Measurements from ENCODE around the gene CYLD. TPM values are rescaled to one million over a fixed set of nuclear protein-coding genes. Genes with fewer than 3 reads are reported as not detected.

Gene CYLD
- total and polyA plus RNA-seq, 2 donors (not counting 1 experiment from before 2014, with no cell fraction given) = 30.0 to 160 TPM

DNA sequence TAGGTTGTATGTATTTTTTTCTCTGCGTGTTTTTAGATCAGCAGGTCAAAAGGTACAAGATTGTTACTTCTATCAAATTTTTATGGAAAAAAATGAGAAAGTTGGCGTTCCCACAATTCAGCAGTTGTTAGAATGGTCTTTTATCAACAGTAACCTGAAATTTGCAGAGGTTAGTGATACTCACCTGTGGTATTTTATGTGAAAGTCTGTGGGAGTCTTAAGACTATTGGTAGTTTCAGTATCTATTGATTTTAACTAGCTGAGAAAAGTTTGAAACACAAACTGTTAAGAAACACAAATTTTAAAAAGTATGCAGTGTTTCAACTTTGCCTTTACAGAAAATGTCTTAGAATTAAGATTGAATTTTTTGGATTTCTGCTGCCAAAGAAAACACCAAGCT, 49.6 kb downstream of the CYLD start:
- Histone ChIP-seq H4K20me1 (ENCODE audit: control insufficient read depth, insufficient read depth, low read length, poor library complexity, severe bottlenecking) (no peaks in the 10 kb centered on the region), H3K4me3 (ENCODE audit: control extremely low read depth in 1 of 5, extremely low read depth in 1 of 5, insufficient read depth in 1 of 5, low read depth in 2 of 5, low read length in 4 of 5) (no peak overlapping the region), H3K4me1 (ENCODE audit: control insufficient read depth in 2 of 2, insufficient read depth in 2 of 2, low read length in 2 of 2) (no peaks in the 10 kb centered on the region), H3K27me3 (replicated peaks in 1 of 4; ENCODE audit: control extremely low read depth in 1 of 4, control insufficient read depth in 3 of 4, insufficient read depth in 4 of 4, low read length in 3 of 4) (no peaks in the 10 kb centered on the region), H3K36me3 (replicated peaks in 1 of 2; ENCODE audit: control extremely low read depth in 1 of 2, control insufficient read depth in 1 of 2, extremely low read depth in 1 of 2, insufficient read depth in 2 of 2, low read length in 1 of 2) (peaks cover 23 to 66% of the 10 kb centered on the region in 2 experiments), H3K79me2 (ENCODE audit: control insufficient read depth, insufficient read depth, low read length) (no peaks in the 10 kb centered on the region), H3K9me3 (ENCODE audit: control extremely low read depth in 1 of 3, control insufficient read depth in 2 of 3, insufficient read depth in 1 of 3, low read length in 2 of 3) (peaks cover 0 to 8% (median 2%) of the 10 kb centered on the region in 3 donors), H3K9ac (ENCODE audit: low read length) (no peak overlapping the region), H2AFZ (ENCODE audit: insufficient read depth, low read depth, low read length, poor library complexity, severe bottlenecking) (no peak overlapping the region), H3K27ac (ENCODE audit: low read length in 2 of 2) (no peak overlapping the region), H3K4me2 (replicated peaks; ENCODE audit: low read depth, low read length, poor library complexity, severe bottlenecking) (no peak overlapping the region)
- Mint-ChIP-seq H3K9me3 (ENCODE audit: insufficient read depth) (no peaks in the 10 kb centered on the region), H3K4me3 (no peak overlapping the region), H3K27me3 (no peaks in the 10 kb centered on the region), H3K4me1 (no peaks in the 10 kb centered on the region), H3K27ac (no peak overlapping the region)
- TF ChIP-seq EZH2 (IDR thresholded peaks at IDR 0.05; ENCODE audit: borderline replicate concordance, insufficient read depth, low read depth, low read length, poor library complexity, severe bottlenecking) = no peak
- no peak for TF ChIP-seq CTCF (IDR thresholded peaks at IDR 0.05)
- intact Hi-C loops (cut with micrococcal nuclease) = no loop called here
- no peak for DNase-seq
- ChIA-PET POLR2A (no interaction called here), CTCF (interaction anchor here (0.6 to 2.5 kb wide), 2 partner anchors 15 to 752 kb away, joined by 3 to 8 read pairs; no protein-coding TSS in a partner anchor)
- no peak for ATAC-seq (ENCODE audit: low read depth)
- WGBS (ENCODE audit: insufficient coverage) = 100% methylated on average over 1 of the region's 2 CpGs

DNA sequence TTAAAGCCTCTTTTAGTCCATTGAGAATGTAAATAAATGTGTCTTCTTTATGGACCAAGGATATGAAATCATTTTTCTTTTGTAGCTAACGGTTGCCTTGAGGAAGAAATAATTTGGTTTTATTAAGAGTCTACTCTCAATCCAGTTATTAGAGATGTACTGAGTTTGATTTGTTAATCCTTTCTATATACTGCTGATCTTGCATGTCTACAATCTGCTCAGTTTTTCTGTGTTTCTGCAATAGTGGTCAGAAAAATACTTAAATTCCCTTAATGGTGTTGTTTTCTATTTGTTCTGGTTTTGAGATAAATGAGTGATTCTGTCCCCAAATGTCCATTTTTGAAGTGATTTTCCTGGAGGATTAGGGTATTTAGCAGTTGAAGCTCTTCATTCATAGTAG, 54.9 kb downstream of the CYLD start:
- Mint-ChIP-seq H3K4me3 (no peak overlapping the region), H3K27ac (no peak overlapping the region), H3K9me3 (ENCODE audit: insufficient read depth) (no peaks in the 10 kb centered on the region), H3K4me1 (no peaks in the 10 kb centered on the region), H3K27me3 (no peaks in the 10 kb centered on the region)
- no CpG with 5 or more reads among the region's 1 CpG for WGBS (ENCODE audit: insufficient coverage)
- H3K79me2 ChIP-seq (ENCODE audit: control insufficient read depth, insufficient read depth, low read length) = no peaks in the 10 kb centered on the region
- peaks cover 0 to 4% (median 0%) of the 10 kb centered on the region in 3 donors for H3K9me3 ChIP-seq (ENCODE audit: control extremely low read depth in 1 of 3, control insufficient read depth in 2 of 3, insufficient read depth in 1 of 3, low read length in 2 of 3)
- H3K27ac ChIP-seq (ENCODE audit: low read length in 2 of 2) = no peak overlapping the region
- no peak overlapping the region for H2AFZ ChIP-seq (ENCODE audit: insufficient read depth, low read depth, low read length, poor library complexity, severe bottlenecking)
- ATAC-seq (ENCODE audit: low read depth) (no peak), DNase-seq (no peak)
- no peaks in the 10 kb centered on the region for H3K4me1 ChIP-seq (ENCODE audit: control insufficient read depth in 2 of 2, insufficient read depth in 2 of 2, low read length in 2 of 2)
- no peak overlapping the region for H3K4me3 ChIP-seq (ENCODE audit: control extremely low read depth in 1 of 5, extremely low read depth in 1 of 5, insufficient read depth in 1 of 5, low read depth in 2 of 5, low read length in 4 of 5)
- POLR2A ChIA-PET = no interaction called here
- H3K4me2 ChIP-seq (replicated peaks; ENCODE audit: low read depth, low read length, poor library complexity, severe bottlenecking) = no peak overlapping the region
- H3K9ac ChIP-seq (ENCODE audit: low read length) = no peak overlapping the region
- intact Hi-C loops (cut with micrococcal nuclease) = no loop called here
- TF ChIP-seq EZH2 (IDR thresholded peaks at IDR 0.05; ENCODE audit: borderline replicate concordance, insufficient read depth, low read depth, low read length, poor library complexity, severe bottlenecking) = no peak
- no peak for TF ChIP-seq CTCF (IDR thresholded peaks at IDR 0.05)
- H3K36me3 ChIP-seq (replicated peaks in 1 of 2; ENCODE audit: control extremely low read depth in 1 of 2, control insufficient read depth in 1 of 2, extremely low read depth in 1 of 2, insufficient read depth in 2 of 2, low read length in 1 of 2) = peaks cover 8 to 58% of the 10 kb centered on the region in 2 experiments
- H3K27me3 ChIP-seq (replicated peaks in 1 of 4; ENCODE audit: control extremely low read depth in 1 of 4, control insufficient read depth in 3 of 4, insufficient read depth in 4 of 4, low read length in 3 of 4) = no peaks in the 10 kb centered on the region
- no peaks in the 10 kb centered on the region for H4K20me1 ChIP-seq (ENCODE audit: control insufficient read depth, insufficient read depth, low read length, poor library complexity, severe bottlenecking)
- CTCF ChIA-PET = interaction anchor here (1.2 to 6.2 kb wide), 2 partner anchors 9 to 14 kb away, joined by 4 to 42 read pairs; no protein-coding TSS in a partner anchor
